ENCODE measurements around the gene KDM4B.

KDM4B gene

GRCh38 chr19:5086230-5086629, 117.3 kb downstream of the KDM4B start:
- DNase-seq (ENCODE audit: low read depth in 3 of 3, low spot score in 1 of 3): no peak

- no peak for DNase-seq (ENCODE audit: low read depth in 3 of 3, low spot score in 1 of 3)
These were observed 118.0 kb downstream of the KDM4B start for GRCh38 chr19:5086725-5087439.

GRCh38 chr19:5089283-5089682, 120.4 kb downstream of the KDM4B start:
- DNase-seq (ENCODE audit: low read depth in 3 of 3, low spot score in 1 of 3): no peak

- DNase-seq (ENCODE audit: low read depth in 3 of 3, low spot score in 1 of 3): no peak
These were observed 121.6 kb downstream of the KDM4B start for GRCh38 chr19:5090465-5091017.

GRCh38 chr19:5091018-5091683, 122.2 kb downstream of the KDM4B start:
- DNase-seq (ENCODE audit: low read depth in 3 of 3, low spot score in 1 of 3): no peak

GRCh38 chr19:5091684-5092480, 123.0 kb downstream of the KDM4B start:
- no peak for DNase-seq (ENCODE audit: low read depth in 3 of 3, low spot score in 1 of 3)

GRCh38 chr19:5092481-5092843, 123.5 kb downstream of the KDM4B start:
- DNase-seq (ENCODE audit: low read depth in 3 of 3, low spot score in 1 of 3): no peak

- no peak for DNase-seq (ENCODE audit: low read depth in 3 of 3, low spot score in 1 of 3)
These were observed 124.5 kb downstream of the KDM4B start for GRCh38 chr19:5093297-5093928.

GRCh38 chr19:5093948-5094718, 125.2 kb downstream of the KDM4B start:
- no peak for DNase-seq (ENCODE audit: low read depth in 3 of 3, low spot score in 1 of 3)

GRCh38 chr19:5094768-5095567, 126.1 kb downstream of the KDM4B start:
- no peak for DNase-seq (ENCODE audit: low read depth in 3 of 3, low spot score in 1 of 3)

GRCh38 chr19:5095568-5095850, 126.6 kb downstream of the KDM4B start:
- DNase-seq (ENCODE audit: low read depth in 3 of 3, low spot score in 1 of 3): no peak

GRCh38 chr19:5096536-5096935, 127.6 kb downstream of the KDM4B start:
- DNase-seq (ENCODE audit: low read depth in 3 of 3, low spot score in 1 of 3): no peak

GRCh38 chr19:5097331-5097930, 128.5 kb downstream of the KDM4B start:
- no peak for DNase-seq (ENCODE audit: low read depth in 3 of 3, low spot score in 1 of 3)

GRCh38 chr19:5097959-5098623, 129.2 kb downstream of the KDM4B start:
- DNase-seq (ENCODE audit: low read depth in 3 of 3, low spot score in 1 of 3): no peak

- no peak for DNase-seq (ENCODE audit: low read depth in 3 of 3, low spot score in 1 of 3)
These were observed 129.7 kb downstream of the KDM4B start for GRCh38 chr19:5098646-5099045.

- DNase-seq (ENCODE audit: low read depth in 3 of 3, low spot score in 1 of 3): no peak
These were observed 130.8 kb downstream of the KDM4B start for GRCh38 chr19:5099701-5100221.

- DNase-seq (ENCODE audit: low read depth in 3 of 3, low spot score in 1 of 3): no peak
These were observed 133.0 kb downstream of the KDM4B start for GRCh38 chr19:5101871-5102270.

GRCh38 chr19:5102520-5102919, 133.6 kb downstream of the KDM4B start:
- DNase-seq (ENCODE audit: low read depth in 3 of 3, low spot score in 1 of 3): no peak
